ENCODE results near the gene SLC6A8. TPM values are rescaled to one million over a fixed set of nuclear protein-coding genes. Genes with fewer than 3 reads are reported as not detected.

SLC6A8 gene
- total and polyA plus RNA-seq, 2 donors (not counting 3 experiments of a cell fraction or from before 2014, with no cell fraction given), result 22.7 to 23.6 TPM

- H3K79me2 ChIP-seq (ENCODE audit: control insufficient read depth, insufficient read depth, low read length), result no peaks in the 10 kb centered on the region
- H3K36me3 ChIP-seq (ENCODE audit: control insufficient read depth in 2 of 2, extremely low read depth in 1 of 2, insufficient read depth in 2 of 2, low read length in 2 of 2), result no peaks in the 10 kb centered on the region
- H3K27me3 ChIP-seq (ENCODE audit: control insufficient read depth in 2 of 2, insufficient read depth in 2 of 2, low read length in 2 of 2), result peaks cover 56 to 57% of the 10 kb centered on the region in 2 experiments
- no peak overlapping the region for H3K4me2 ChIP-seq (ENCODE audit: insufficient read depth, low read length)
- ChIA-PET CTCF (interaction anchor here (0.8 to 1.8 kb wide), 4 partner anchors 13 to 702 kb away, joined by 3 to 10 read pairs (median 6); no protein-coding TSS in a partner anchor), POLR2A (no interaction called here)
- no peak overlapping the region for H3K4me3 ChIP-seq (replicated peaks in 1 of 3; ENCODE audit: insufficient read depth in 1 of 3, low read depth in 1 of 3, low read length in 3 of 3)
- DNase-seq (ENCODE audit: low read depth, low spot score) (no peak), FAIRE-seq (no peak)
- no peaks in the 10 kb centered on the region for H4K20me1 ChIP-seq (replicated peaks; ENCODE audit: control insufficient read depth, extremely low read depth, insufficient read depth, low read length)
- no peaks in the 10 kb centered on the region for H3K9me1 ChIP-seq (replicated peaks; ENCODE audit: control insufficient read depth, extremely low read depth, insufficient read depth, low read length)
- dilution Hi-C loops (cut with MboI; ENCODE audit: extremely low pct_ligation_motif_present, low sequenced_read_pairs) (no loop called here), intact Hi-C loops (cut with micrococcal nuclease) (no loop called here)
- no peaks in the 10 kb centered on the region for H3K9me3 ChIP-seq (replicated peaks; ENCODE audit: control insufficient read depth, insufficient read depth, low read length)
- TF ChIP-seq JUN (IDR thresholded peaks at IDR 0.05; ENCODE audit: borderline replicate concordance, insufficient read depth, insufficient read length, low read depth) (no peak), POLR2AphosphoS5 (IDR thresholded peaks at IDR 0.05; ENCODE audit: insufficient read depth, low read depth, low read length) (no peak), EZH2 (IDR thresholded peaks at IDR 0.05; ENCODE audit: borderline replicate concordance, low read depth, low read length, severe bottlenecking) (peak; percentile 33), POLR2A (IDR thresholded peaks at IDR 0.05; ENCODE audit: low read depth, low read length) (no peak), CTCF (IDR thresholded peaks at IDR 0.05; ENCODE audit: extremely low read depth in 1 of 2, insufficient read depth in 1 of 2, low read depth in 1 of 2, low read length in 2 of 2) (peak in 1 of 2 donors; percentile 9)
- H3K9ac ChIP-seq (replicated peaks; ENCODE audit: extremely low read depth, insufficient read depth, low read length), result no peak overlapping the region
- BruUV-seq (replicated peaks), result no TSS peak
- no peak overlapping the region for H3K27ac ChIP-seq (ENCODE audit: insufficient read depth, low read depth, low read length)
- no peaks in the 10 kb centered on the region for H3K4me1 ChIP-seq (ENCODE audit: control insufficient read depth, extremely low read depth, insufficient read depth, low read length)
- no peak overlapping the region for H2AFZ ChIP-seq (ENCODE audit: low read depth, low read length)
These were observed 44.0 kb upstream of the SLC6A8 start for GRCh38 chrX:153643431-153644351.
